T47D (cell line): ENCODE results near the gene TNFRSF12A.

Experiments
- DNase-seq, 2 experiments: peaks; one replicate each; pipeline versions ENCODE4 v3.0.0 to v3.0.0-alpha.2; 2011 to 2012; ENCODE audit warnings: low read depth in 1 of 2, low spot score in 1 of 2
- JUND ChIP-seq: IDR thresholded peaks from 2 replicates; pipeline ENCODE4 v1.6.1; 2012; ENCODE audit warnings: low read depth
- in situ Hi-C: cut with HindIII; loops from 2 replicates; pipeline ENCODE4 v1.10.0; 2016; ENCODE audit warnings: low sequenced_read_pairs, low pct_unique_long_range_greater_than_20kb

Gene TNFRSF12A

DNA sequence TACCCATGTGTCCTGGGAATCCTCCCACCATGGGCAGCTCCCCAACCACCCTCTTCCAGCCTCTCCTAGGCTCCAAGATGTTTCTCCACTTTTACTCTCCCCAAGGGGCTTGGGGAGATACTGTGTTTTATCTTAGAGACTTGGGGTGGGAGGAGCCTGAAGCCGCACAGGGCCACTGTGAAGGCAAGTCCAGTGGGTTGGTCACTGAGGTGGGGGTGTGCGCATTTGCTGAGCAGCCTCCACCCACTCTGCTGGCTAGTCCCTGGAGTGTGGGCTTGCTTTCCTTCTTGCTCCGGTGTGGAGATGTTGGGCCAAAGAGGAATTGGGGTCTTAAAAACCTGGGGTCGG lies 11.5 kb upstream of the TNFRSF12A start:
- TF ChIP-seq JUND, result no peak
- DNase-seq, result no peak
- in situ Hi-C loops, result no loop called here

- no peak for TF ChIP-seq JUND
- DNase-seq, result peak; percentile 70 to 80
- in situ Hi-C loops, result no loop called here
Observed at GRCh38 chr16:3009568-3010390, 10.4 kb upstream of the TNFRSF12A start.

- no peak for TF ChIP-seq JUND
- in situ Hi-C loops, result no loop called here
- no peak for DNase-seq
Observed at GRCh38 chr16:3010510-3010909, 9.7 kb upstream of the TNFRSF12A start.

- DNase-seq, result no peak
- in situ Hi-C loops, result no loop called here
- no peak for TF ChIP-seq JUND
Observed at GRCh38 chr16:3012246-3012645, 7.9 kb upstream of the TNFRSF12A start.

GRCh38 chr16:3012828-3013420 lies 7.2 kb upstream of the TNFRSF12A start, which contains the start of gene CLDN9:
Gene CLDN9, plus strand, starts transcription at chr16:3012923. Its CDS starts 440 bp downstream, at chr16:3013363.
- DNase-seq, result no peak
- in situ Hi-C loops, result no loop called here
- TF ChIP-seq JUND, result no peak

DNA sequence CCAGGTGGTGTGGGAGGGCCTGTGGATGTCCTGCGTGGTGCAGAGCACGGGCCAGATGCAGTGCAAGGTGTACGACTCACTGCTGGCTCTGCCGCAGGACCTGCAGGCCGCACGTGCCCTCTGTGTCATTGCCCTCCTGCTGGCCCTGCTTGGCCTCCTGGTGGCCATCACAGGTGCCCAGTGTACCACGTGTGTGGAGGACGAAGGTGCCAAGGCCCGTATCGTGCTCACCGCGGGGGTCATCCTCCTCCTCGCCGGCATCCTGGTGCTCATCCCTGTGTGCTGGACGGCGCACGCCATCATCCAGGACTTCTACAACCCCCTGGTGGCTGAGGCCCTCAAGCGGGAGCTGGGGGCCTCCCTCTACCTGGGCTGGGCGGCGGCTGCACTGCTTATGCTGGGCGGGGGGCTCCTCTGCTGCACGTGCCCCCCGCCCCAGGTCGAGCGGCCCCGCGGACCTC lies 6.6 kb upstream of the TNFRSF12A start:
- no peak for TF ChIP-seq JUND
- in situ Hi-C loops, result no loop called here

GRCh38 chr16:3013998-3014690 lies 6.0 kb upstream of the TNFRSF12A start:
- in situ Hi-C loops, result no loop called here
- no peak for TF ChIP-seq JUND
- no peak for DNase-seq

More for the DNA sequence above, 6.6 kb upstream of the TNFRSF12A start:
- DNase-seq, result no peak

- in situ Hi-C loops, result no loop called here
- no peak for TF ChIP-seq JUND
- DNase-seq, result no peak
Observed at GRCh38 chr16:3014971-3015370, 5.2 kb upstream of the TNFRSF12A start.

DNA sequence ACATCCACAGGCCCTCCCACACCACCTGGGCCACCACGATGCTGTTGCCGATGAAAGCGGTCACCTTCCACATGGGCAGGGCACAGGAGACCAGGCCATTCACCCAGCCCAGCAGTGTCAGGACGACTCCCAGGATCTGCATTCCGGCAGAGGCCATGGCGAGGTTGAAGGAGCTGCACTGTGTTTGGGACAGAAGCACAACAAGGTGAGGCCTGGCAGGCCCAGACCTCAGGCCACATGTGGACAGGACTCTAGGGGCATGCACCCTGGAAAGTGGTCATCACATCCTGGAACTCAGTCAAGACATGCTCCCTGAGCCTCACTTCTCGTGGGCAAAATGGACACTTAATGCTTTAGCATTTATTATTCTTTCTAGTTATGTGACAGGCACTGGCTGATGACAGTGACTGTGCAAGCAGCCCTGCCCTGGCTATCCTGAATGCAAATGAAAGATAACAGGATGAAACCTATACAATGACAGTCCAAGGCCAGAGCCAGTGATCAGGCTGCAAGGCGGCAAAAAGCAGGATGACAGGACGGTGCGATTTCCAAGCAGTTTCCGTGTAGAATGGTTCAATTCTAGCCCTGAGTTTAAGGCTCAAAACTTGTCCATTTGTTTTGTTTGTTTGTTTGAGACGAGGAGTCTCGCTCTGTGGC lies 4.2 kb upstream of the TNFRSF12A start:
- no peak for DNase-seq
- in situ Hi-C loops, result no loop called here
- TF ChIP-seq JUND, result no peak

GRCh38 chr16:3017344-3017743 lies 2.8 kb upstream of the TNFRSF12A start:
- in situ Hi-C loops, result no loop called here
- DNase-seq, result no peak
- no peak for TF ChIP-seq JUND

GRCh38 chr16:3017794-3018506 lies 2.2 kb upstream of the TNFRSF12A start, which contains the start of gene CLDN6:
Gene CLDN6, minus strand, starts transcription at chr16:3018183. Its CDS starts 2,162 bp downstream, at chr16:3016021.
- TF ChIP-seq JUND, result no peak
- DNase-seq, result no peak
- in situ Hi-C loops, result no loop called here

DNA sequence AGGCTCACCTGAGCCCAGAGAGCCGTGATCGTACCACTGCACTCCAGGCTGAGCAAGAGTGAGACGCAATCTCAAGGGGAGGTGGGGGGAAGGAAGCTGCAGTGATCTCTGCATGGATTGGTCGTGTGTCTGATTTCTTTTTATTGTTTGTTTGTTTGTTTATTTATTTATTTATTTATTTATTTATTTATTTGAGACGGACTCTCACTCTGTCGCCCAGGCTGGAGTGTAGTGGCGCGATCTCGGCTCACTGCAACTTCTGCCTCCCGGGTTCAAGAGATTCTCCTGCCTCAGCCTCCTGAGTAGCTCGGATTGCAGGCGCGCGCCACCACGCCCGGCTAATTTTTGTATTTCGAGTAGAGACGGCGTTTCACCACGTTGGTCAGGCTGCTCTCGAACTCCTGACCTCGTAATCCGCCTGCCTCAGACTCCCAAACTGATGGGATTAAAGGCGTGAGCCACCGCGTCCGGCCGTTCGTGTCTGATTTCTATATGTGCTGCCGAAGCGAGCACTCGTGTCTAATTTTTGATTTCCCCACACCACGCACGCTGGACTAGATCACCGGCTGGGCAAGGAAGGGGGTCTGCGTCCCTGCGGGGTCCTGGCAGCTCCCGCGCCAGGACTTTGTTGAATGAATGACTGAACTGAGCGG lies 448 bp upstream of the TNFRSF12A start:
- no peak for TF ChIP-seq JUND
- DNase-seq, result no peak
- in situ Hi-C loops, result no loop called here
